H1 (cell line): ENCODE measurements around the gene ZSCAN5A. TPM values are rescaled to one million over a fixed set of nuclear protein-coding genes. Genes with fewer than 3 reads are reported as not detected.

ENCODE experiments used
- CTCF ChIA-PET: fragments of 300-600 bp; sonication (Branson Sonifier 250); formaldehyde crosslinking; loops from one replicate; lab custom pipeline; 2021; ENCODE audit not compliant: partially characterized antibody; lab: Charles Lee
- POLR2A ChIA-PET: fragments of 300-600 bp; sonication (Branson Sonifier 250); formaldehyde crosslinking; loops from one replicate; lab custom pipeline; 2021; ENCODE audit warnings: inconsistent platforms; ENCODE audit not compliant: partially characterized antibody; lab: Charles Lee
- DNase-seq, 2 experiments: peaks; one replicate each; pipeline versions ENCODE4 v3.0.0 to v3.0.0-alpha.2; 2010 to 2022; ENCODE audit warnings: low spot score in 2 of 2, low read depth in 1 of 2, mixed read lengths in 1 of 2
- FAIRE-seq: peaks from 2 replicates; lab custom pipeline; 2011; peaks lifted over from hg19 to GRCh38; lab: Jason Lieb, UNC
- H2AFZ ChIP-seq: 2 replicates; pipeline ENCODE4 v1.8.1; 2012; ENCODE audit warnings: low read length, inconsistent platforms
- H2AK5ac ChIP-seq: 2 replicates; pipeline ENCODE4 v1.6.1; 2013; ENCODE audit warnings: low read depth, low read length
- H2BK120ac ChIP-seq: replicated peaks from 2 replicates; pipeline ENCODE3; 2013; ENCODE audit warnings: low read depth, low read length, inconsistent platforms
- H2BK12ac ChIP-seq: 2 replicates; pipeline ENCODE4 v1.6.1; 2013; ENCODE audit warnings: low read depth, low read length
- H2BK15ac ChIP-seq: 2 replicates; pipeline ENCODE4 v1.6.1; 2013; ENCODE audit warnings: low read length
- H2BK20ac ChIP-seq: 2 replicates; pipeline ENCODE4 v1.6.1; 2013; ENCODE audit warnings: low read length
- H2BK5ac ChIP-seq: 2 replicates; pipeline ENCODE4 v1.6.1; 2013; ENCODE audit warnings: low read depth, low read length
- H3K14ac ChIP-seq: 2 replicates; pipeline ENCODE4 v1.6.1; 2013; ENCODE audit warnings: inconsistent platforms; ENCODE audit not compliant: insufficient read length
- H3K18ac ChIP-seq: 2 replicates; pipeline ENCODE4 v1.6.1; 2013; ENCODE audit warnings: low read length; ENCODE audit errors: extremely low read depth
- H3K23ac ChIP-seq: 2 replicates; pipeline ENCODE4 v1.6.1; 2013; ENCODE audit warnings: inconsistent platforms; ENCODE audit not compliant: insufficient read length
- H3K23me2 ChIP-seq: 2 replicates; pipeline ENCODE4 v1.6.1; 2013; ENCODE audit warnings: low read depth, low read length
- H3K27ac ChIP-seq: 2 replicates; pipeline ENCODE4 v1.6.1; 2011; ENCODE audit warnings: low read depth, low read length, inconsistent platforms
- H3K27me3 ChIP-seq, 4 experiments: replicated peaks in 1 of 4; 1 replicate in 1 of 4; 2 replicates in 3 of 4; pipeline versions ENCODE4 v1.6.1 to v1.8.1; 2011 to 2013; ENCODE audit warnings: low read length in 3 of 4, mild to moderate bottlenecking in 3 of 4, inconsistent platforms in 2 of 4, mixed read lengths in 2 of 4, moderate library complexity in 1 of 4; ENCODE audit not compliant: control insufficient read depth in 3 of 4, insufficient read depth in 3 of 4; ENCODE audit errors: extremely low read depth in 1 of 4
- H3K36me3 ChIP-seq, 4 experiments: 2 replicates each; pipeline versions ENCODE4 v1.6.1 to v1.8.1; 2011 to 2013; ENCODE audit warnings: mild to moderate bottlenecking in 4 of 4, low read length in 3 of 4, moderate library complexity in 2 of 4, control low read depth in 1 of 4, inconsistent platforms in 1 of 4; ENCODE audit not compliant: insufficient read depth in 4 of 4, control insufficient read depth in 2 of 4
- H3K4ac ChIP-seq: replicated peaks from 2 replicates; pipeline ENCODE3; 2013; ENCODE audit warnings: low read length, low read depth, mixed read lengths, inconsistent platforms; ENCODE audit not compliant: insufficient read length
- H3K4me1 ChIP-seq, 4 experiments: replicated peaks in 1 of 4; 1 replicate in 1 of 4; 2 replicates in 3 of 4; pipeline versions ENCODE4 v1.6.1 to v1.8.1; 2011 to 2013; ENCODE audit warnings: low read length in 3 of 4, inconsistent platforms in 2 of 4, mixed read lengths in 1 of 4; ENCODE audit not compliant: insufficient read depth in 4 of 4, control insufficient read depth in 3 of 4
- H3K4me2 ChIP-seq, 2 experiments: 2 replicates each; pipeline versions ENCODE4 v1.6.1 to v1.8.1; 2011 to 2013; ENCODE audit warnings: low read depth in 2 of 2, low read length in 2 of 2, control low read depth in 1 of 2, inconsistent platforms in 1 of 2, mild to moderate bottlenecking in 1 of 2; ENCODE audit not compliant: insufficient read depth in 1 of 2
- H3K4me3 ChIP-seq, 4 experiments: fragments of 200-600, 300-600 bp in 1 of 4; sonication (generic), shearing (Covaris generic), sonication (Bioruptor Twin) in 1 of 4; 2 replicates each; pipeline versions ENCODE4 v1.5.1 to v1.8.1; 2011 to 2016; ENCODE audit warnings: low read length in 4 of 4, low read depth in 3 of 4, control low read depth in 2 of 4, inconsistent platforms in 2 of 4, mild to moderate bottlenecking in 2 of 4, mixed read lengths in 1 of 4, moderate library complexity in 1 of 4; ENCODE audit not compliant: insufficient read depth in 2 of 4; ENCODE audit errors: extremely low read depth in 1 of 4
- H3K56ac ChIP-seq: replicated peaks from 2 replicates; pipeline ENCODE3; 2013; ENCODE audit warnings: low read depth, mild to moderate bottlenecking, mixed read lengths, low read length, inconsistent platforms; ENCODE audit not compliant: insufficient read length
- H3K79me1 ChIP-seq: 2 replicates; pipeline ENCODE4 v1.6.1; 2013; ENCODE audit warnings: low read depth, low read length, control low read depth
- H3K79me2 ChIP-seq, 2 experiments: 2 replicates each; pipeline versions ENCODE4 v1.6.1 to v1.8.1; 2012 to 2013; ENCODE audit warnings: low read length in 2 of 2, mild to moderate bottlenecking in 2 of 2, inconsistent platforms in 1 of 2; ENCODE audit not compliant: insufficient read depth in 2 of 2, control insufficient read depth in 1 of 2
- H3K9ac ChIP-seq, 4 experiments: replicated peaks in 1 of 4; 1 replicate in 1 of 4; 2 replicates in 3 of 4; pipeline versions ENCODE4 v1.6.1 to v1.8.1; 2011 to 2013; ENCODE audit warnings: low read depth in 3 of 4, low read length in 3 of 4, control low read depth in 2 of 4, mild to moderate bottlenecking in 2 of 4, moderate library complexity in 2 of 4, inconsistent platforms in 1 of 4; ENCODE audit errors: extremely low read depth in 1 of 4
- H3K9me3 ChIP-seq, 2 experiments: 2 replicates each; pipeline versions ENCODE4 v1.6.1 to v1.8.1; 2012 to 2013; ENCODE audit warnings: mild to moderate bottlenecking in 2 of 2, moderate library complexity in 2 of 2, control low read depth in 1 of 2, inconsistent platforms in 1 of 2, low read depth in 1 of 2, low read length in 1 of 2, mixed read lengths in 1 of 2; ENCODE audit not compliant: insufficient read depth in 2 of 2
- H4K20me1 ChIP-seq, 2 experiments: replicated peaks in 1 of 2; 2 replicates each; pipeline versions ENCODE3 to v1.8.1; 2011 to 2013; ENCODE audit warnings: inconsistent platforms in 2 of 2, low read length in 2 of 2, mild to moderate bottlenecking in 1 of 2; ENCODE audit not compliant: insufficient read depth in 2 of 2, control insufficient read depth in 1 of 2
- H4K5ac ChIP-seq: 2 replicates; pipeline ENCODE4 v1.6.1; 2013; ENCODE audit warnings: low read length, low read depth, mixed read lengths, inconsistent platforms; ENCODE audit not compliant: insufficient read length
- H4K8ac ChIP-seq: 2 replicates; pipeline ENCODE4 v1.8.0; 2013; ENCODE audit warnings: mild to moderate bottlenecking, moderate library complexity, low read length, inconsistent platforms; ENCODE audit not compliant: insufficient read depth; ENCODE audit errors: extremely low read depth
- H4K91ac ChIP-seq: replicated peaks from 2 replicates; pipeline ENCODE3; 2013; ENCODE audit warnings: low read length, mixed read lengths, inconsistent platforms; ENCODE audit not compliant: insufficient read length
- ASH2L ChIP-seq: fragments of 200-600, 300-600 bp; sonication (generic); IDR thresholded peaks from one replicate; pipeline ENCODE4 v1.7.1; 2017; ENCODE audit warnings: low read length
- EGR1 ChIP-seq: IDR thresholded peaks from 2 replicates; pipeline ENCODE4 v1.6.1; 2011; ENCODE audit warnings: low read depth, low read length, borderline replicate concordance
- GTF2F1 ChIP-seq: IDR thresholded peaks from 2 replicates; pipeline ENCODE4 v1.6.1; 2012; ENCODE audit warnings: low read depth, low read length, improper control_type of control experiment, borderline replicate concordance
- HDAC2 ChIP-seq, 2 experiments: fragments of 300-600 bp in 1 of 2; sonication (generic) in 1 of 2; IDR thresholded peaks; 2 replicates each; pipeline ENCODE4 v1.6.1; 2011 to 2012; ENCODE audit warnings: low read depth in 2 of 2, low read length in 2 of 2, mild to moderate bottlenecking in 2 of 2, moderate library complexity in 2 of 2, borderline replicate concordance in 1 of 2, inconsistent platforms in 1 of 2
- POLR2A ChIP-seq, 2 experiments: IDR thresholded peaks; 1 replicate in 1 of 2; 2 replicates in 1 of 2; pipeline ENCODE4 v1.6.1; 2011; ENCODE audit warnings: low read depth in 2 of 2, low read length in 2 of 2, mild to moderate bottlenecking in 2 of 2; ENCODE audit errors: control extremely low read depth in 1 of 2
- SRF ChIP-seq: IDR thresholded peaks from 2 replicates; pipeline ENCODE4 v1.6.1; 2011; ENCODE audit warnings: mild to moderate bottlenecking, low read depth, low read length, moderate library complexity
- SUZ12 ChIP-seq: fragments of 200-600 bp; sonication (generic); IDR thresholded peaks from 2 replicates; pipeline ENCODE4 v1.6.1; 2012; ENCODE audit warnings: mild to moderate bottlenecking, inconsistent platforms, low read length, moderate library complexity, mixed read lengths
- WGBS, 2 experiments: shearing (Covaris generic) in 1 of 2; methylation state at CpG; one replicate each; pipeline versions ENCODE4 v1.1.6 to v1.1.7; 2013 to 2015; ENCODE audit warnings: low lambda C conversion rate in 2 of 2, mixed read lengths in 2 of 2, inconsistent platforms in 1 of 2, low coverage in 1 of 2, missing lambda C conversion rate in 1 of 2; ENCODE audit not compliant: insufficient replicate concordance in 2 of 2, insufficient coverage in 1 of 2, insufficient read length in 1 of 2; ENCODE audit errors: extremely low coverage in 1 of 2, missing lambda C conversion rate in 1 of 2; 5-methylcytosine and 5-hydroxymethylcytosine counted together
- polyA plus RNA-seq, 7 experiments: library from polyadenylated mRNA; depleted of rRNA in 3 of 7; stranded (reverse) in 5 of 7; unstranded in 2 of 7; fragments of >200 nt in 5 of 7; fragments of 200-250 nt in 2 of 7; gene quantifications; 1 replicate in 5 of 7; 2 replicates in 1 of 7; 4 replicates in 1 of 7; pipeline versions ENCODE4 v1.2.1 to v1.2.3, GENCODE V29; 2011 to 2013; ENCODE audit warnings: missing spikeins in 2 of 7, mixed read lengths in 2 of 7
- total RNA-seq: library from RNA; stranded (reverse); fragmentation: NEBNext Ultra II Directional; extraction: Animal tissue kit (Norgen Biotek cat#: 25700); gene quantifications from 2 replicates; pipeline ENCODE4 v1.2.1, GENCODE V29; 2021
- TF ChIP-seq, protein P1 (sequence below): IDR thresholded peaks from 2 replicates; pipeline ENCODE4 v1.6.1; 2011; ENCODE audit warnings: low read length, improper control_type of control experiment
- TF ChIP-seq, protein P2 (sequence below), 3 experiments: IDR thresholded peaks; 1 replicate in 2 of 3; 2 replicates in 1 of 3; pipeline versions ENCODE4 v1.5.1 to v1.6.1; 2011; ENCODE audit warnings: low read length in 3 of 3, mild to moderate bottlenecking in 3 of 3, inconsistent platforms in 2 of 3, low read depth in 1 of 3, moderate library complexity in 1 of 3; ENCODE audit not compliant: insufficient read depth in 1 of 3; ENCODE audit errors: control extremely low read depth in 1 of 3

Gene ZSCAN5A
- total and polyA plus RNA-seq, 2 of the 8 experiments (the other 6 are each of a cell fraction or from before 2014, with no cell fraction given): 8.6 to 11.0 TPM

DNA sequence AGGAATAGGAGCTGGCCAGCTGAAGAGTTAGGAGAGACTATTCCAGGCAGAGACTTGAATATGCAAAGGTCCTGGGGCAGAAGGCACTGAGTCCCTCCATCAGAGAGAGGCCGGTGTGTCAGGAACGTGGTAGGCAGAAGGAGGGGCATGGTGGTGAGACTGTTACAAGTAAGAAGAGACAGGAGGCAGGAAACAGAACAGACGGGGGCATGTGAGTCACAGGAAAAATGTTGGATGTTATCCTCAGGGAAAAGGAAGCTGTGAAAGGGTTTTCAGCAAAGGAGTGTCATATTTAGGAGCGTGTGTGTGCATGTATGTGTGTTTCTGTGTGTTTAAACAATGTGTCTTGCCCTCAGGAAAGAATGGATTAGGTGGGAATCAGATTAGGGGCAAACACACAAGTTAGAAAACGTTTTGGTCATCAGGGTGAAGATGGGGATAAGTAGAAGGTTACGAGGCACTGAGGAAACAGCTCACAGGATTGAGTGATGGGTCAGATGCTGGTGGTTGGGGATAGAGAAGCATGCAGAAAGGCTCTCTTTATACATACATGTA, 41.0 kb downstream of the ZSCAN5A start:
- Histone ChIP-seq H3K9me3 (peaks cover 0 to 5% of the 10 kb centered on the region in 2 experiments; a peak in 1 of 4 replicates), H3K36me3 (no peaks in the 10 kb centered on the region), H2BK5ac (no peak overlapping the region), H2BK120ac (no peak overlapping the region), H2AFZ (no peak overlapping the region), H4K8ac (no peak overlapping the region), H2BK15ac (no peak overlapping the region), H3K4ac (no peak overlapping the region), H4K20me1 (no peaks in the 10 kb centered on the region), H3K18ac (no peak overlapping the region), H3K79me1 (no peaks in the 10 kb centered on the region), H3K4me1 (no peaks in the 10 kb centered on the region), H3K79me2 (no peaks in the 10 kb centered on the region), H4K5ac (no peak overlapping the region), H3K23me2 (no peaks in the 10 kb centered on the region), H2AK5ac (no peak overlapping the region), H3K14ac (no peak overlapping the region), H4K91ac (no peak overlapping the region), H2BK12ac (no peak overlapping the region), H3K4me2 (no peak overlapping the region), H3K27me3 (no peaks in the 10 kb centered on the region), H3K9ac (0 out of 7 replicates have a peak overlapping the region, but pooled peaks of 1 of the 4 experiments have one; percentile 7), H3K23ac (no peak overlapping the region), H3K27ac (no peak overlapping the region), H3K56ac (no peak overlapping the region), H2BK20ac (no peak overlapping the region), H3K4me3 (no peak overlapping the region)
- no peak for FAIRE-seq
- TF ChIP-seq POLR2A (IDR thresholded peaks at IDR 0.05; ENCODE audit: control extremely low read depth in 1 of 2, low read depth in 2 of 2, low read length in 2 of 2) (no peak), SUZ12 (no peak), SRF (no peak), ASH2L (no peak), HDAC2 (IDR thresholded peaks at IDR 0.05; ENCODE audit: borderline replicate concordance in 1 of 2, low read depth in 2 of 2, low read length in 2 of 2) (no peak), GTF2F1 (no peak), EGR1 (no peak)
- TF ChIP-seq, protein P1, sequence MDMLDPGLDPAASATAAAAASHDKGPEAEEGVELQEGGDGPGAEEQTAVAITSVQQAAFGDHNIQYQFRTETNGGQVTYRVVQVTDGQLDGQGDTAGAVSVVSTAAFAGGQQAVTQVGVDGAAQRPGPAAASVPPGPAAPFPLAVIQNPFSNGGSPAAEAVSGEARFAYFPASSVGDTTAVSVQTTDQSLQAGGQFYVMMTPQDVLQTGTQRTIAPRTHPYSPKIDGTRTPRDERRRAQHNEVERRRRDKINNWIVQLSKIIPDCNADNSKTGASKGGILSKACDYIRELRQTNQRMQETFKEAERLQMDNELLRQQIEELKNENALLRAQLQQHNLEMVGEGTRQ: no peak
- TF ChIP-seq, protein P2, sequence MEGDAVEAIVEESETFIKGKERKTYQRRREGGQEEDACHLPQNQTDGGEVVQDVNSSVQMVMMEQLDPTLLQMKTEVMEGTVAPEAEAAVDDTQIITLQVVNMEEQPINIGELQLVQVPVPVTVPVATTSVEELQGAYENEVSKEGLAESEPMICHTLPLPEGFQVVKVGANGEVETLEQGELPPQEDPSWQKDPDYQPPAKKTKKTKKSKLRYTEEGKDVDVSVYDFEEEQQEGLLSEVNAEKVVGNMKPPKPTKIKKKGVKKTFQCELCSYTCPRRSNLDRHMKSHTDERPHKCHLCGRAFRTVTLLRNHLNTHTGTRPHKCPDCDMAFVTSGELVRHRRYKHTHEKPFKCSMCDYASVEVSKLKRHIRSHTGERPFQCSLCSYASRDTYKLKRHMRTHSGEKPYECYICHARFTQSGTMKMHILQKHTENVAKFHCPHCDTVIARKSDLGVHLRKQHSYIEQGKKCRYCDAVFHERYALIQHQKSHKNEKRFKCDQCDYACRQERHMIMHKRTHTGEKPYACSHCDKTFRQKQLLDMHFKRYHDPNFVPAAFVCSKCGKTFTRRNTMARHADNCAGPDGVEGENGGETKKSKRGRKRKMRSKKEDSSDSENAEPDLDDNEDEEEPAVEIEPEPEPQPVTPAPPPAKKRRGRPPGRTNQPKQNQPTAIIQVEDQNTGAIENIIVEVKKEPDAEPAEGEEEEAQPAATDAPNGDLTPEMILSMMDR (IDR thresholded peaks at IDR 0.05; ENCODE audit: control extremely low read depth in 1 of 3, insufficient read depth in 1 of 3, low read depth in 1 of 3, low read length in 3 of 3): no peak
- ChIA-PET CTCF (interaction anchor here (0.5 to 3.4 kb wide), 5 partner anchors 13 to 77 kb away, joined by 3 to 11 read pairs (median 4); no protein-coding TSS in a partner anchor), POLR2A (interaction anchor here (0.9 to 1.3 kb wide), 2 partner anchors 11 to 75 kb away, joined by 3 read pairs; no protein-coding TSS in a partner anchor)
- no peak for DNase-seq
- 66% methylated on average over 6 of the region's 6 CpGs; no CpG with 5 or more reads in 1 of the 2 experiments for WGBS, 2 experiments
